ENCODE measurements around the gene CASZ1. TPM values are rescaled to one million over a fixed set of nuclear protein-coding genes. Genes with fewer than 3 reads are reported as not detected.

The CASZ1 gene
- polyA plus RNA-seq, 1 experiment: 0.64 TPM

DNA sequence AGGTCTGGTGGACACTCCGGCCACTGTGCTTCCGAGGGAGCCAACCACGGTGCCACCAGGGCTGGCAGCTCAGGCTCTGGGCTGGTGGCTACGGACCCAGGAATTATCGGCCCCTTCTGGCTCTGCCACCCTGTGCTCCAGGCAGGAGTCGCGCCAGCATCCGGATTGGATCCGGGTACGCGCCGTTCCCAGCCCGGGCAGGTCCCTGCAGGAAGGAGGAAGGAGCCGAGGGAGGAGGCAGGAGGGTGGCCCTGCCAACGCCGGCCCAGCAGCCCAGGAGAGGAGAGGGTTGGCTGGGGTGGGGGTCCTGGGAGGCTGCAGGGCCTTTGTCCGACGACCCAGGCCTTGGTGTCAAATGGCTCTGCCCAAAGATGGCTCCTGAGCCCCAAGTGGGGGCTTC is 160.5 kb downstream of the CASZ1 start:
- ChIA-PET POLR2A (no interaction called here), CTCF (no interaction called here)
- Histone ChIP-seq H3K4me3 (ENCODE audit: low read depth, low read length) (no peak overlapping the region), H3K36me3 (ENCODE audit: control insufficient read depth, insufficient read depth, low read length) (0 out of 2 replicates have a peak, but pooled peaks cover 2% of the 10 kb centered on the region), H3K27me3 (ENCODE audit: control insufficient read depth, insufficient read depth, low read length) (no peaks in the 10 kb centered on the region)
- TF ChIP-seq, protein P1, sequence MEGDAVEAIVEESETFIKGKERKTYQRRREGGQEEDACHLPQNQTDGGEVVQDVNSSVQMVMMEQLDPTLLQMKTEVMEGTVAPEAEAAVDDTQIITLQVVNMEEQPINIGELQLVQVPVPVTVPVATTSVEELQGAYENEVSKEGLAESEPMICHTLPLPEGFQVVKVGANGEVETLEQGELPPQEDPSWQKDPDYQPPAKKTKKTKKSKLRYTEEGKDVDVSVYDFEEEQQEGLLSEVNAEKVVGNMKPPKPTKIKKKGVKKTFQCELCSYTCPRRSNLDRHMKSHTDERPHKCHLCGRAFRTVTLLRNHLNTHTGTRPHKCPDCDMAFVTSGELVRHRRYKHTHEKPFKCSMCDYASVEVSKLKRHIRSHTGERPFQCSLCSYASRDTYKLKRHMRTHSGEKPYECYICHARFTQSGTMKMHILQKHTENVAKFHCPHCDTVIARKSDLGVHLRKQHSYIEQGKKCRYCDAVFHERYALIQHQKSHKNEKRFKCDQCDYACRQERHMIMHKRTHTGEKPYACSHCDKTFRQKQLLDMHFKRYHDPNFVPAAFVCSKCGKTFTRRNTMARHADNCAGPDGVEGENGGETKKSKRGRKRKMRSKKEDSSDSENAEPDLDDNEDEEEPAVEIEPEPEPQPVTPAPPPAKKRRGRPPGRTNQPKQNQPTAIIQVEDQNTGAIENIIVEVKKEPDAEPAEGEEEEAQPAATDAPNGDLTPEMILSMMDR (IDR thresholded peaks at IDR 0.05; ENCODE audit: insufficient read depth, low read depth, low read length): no peak
- no peak for DNase-seq (ENCODE audit: low read depth)

DNA sequence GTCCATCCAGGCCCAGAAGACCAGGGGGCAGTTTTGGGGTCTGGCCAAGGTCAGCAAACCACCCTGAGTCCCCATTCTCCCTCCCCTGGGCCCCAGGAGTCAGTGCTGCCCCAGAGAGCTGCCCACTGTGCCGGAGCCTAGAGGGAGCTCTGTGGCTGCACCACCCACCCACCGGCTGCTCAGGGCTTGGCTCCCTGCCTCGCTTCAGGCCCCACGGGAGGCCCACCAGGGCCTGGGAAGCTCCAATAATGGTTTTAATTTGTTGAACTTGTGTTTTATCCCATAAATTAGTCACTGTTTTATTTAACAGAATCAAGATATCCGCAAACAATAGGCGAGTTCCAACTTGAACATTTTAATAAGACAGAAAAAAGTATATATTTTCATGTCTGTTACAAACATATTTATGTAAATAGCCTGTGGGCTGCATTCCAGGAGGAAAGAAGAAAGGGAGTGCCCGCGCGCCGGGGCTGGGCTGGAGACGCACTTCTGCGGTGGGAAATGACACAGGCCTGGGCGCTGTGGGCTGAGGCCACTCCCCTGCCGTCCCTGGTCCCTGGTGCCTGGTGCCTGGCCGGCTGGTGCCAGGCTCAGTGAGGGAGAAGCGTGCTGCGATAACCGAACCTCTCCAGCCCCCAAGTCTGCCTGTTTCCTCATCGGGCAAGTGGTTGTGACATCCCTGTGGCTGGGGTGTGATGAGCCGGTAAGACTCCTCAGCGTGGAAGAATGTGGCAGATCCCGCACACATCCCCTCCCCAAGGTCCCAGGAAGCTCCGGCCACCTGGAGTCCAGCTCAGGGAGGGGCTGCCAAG is 161.2 kb downstream of the CASZ1 start:
- peaks cover 3% of the 10 kb centered on the region for H3K36me3 ChIP-seq (ENCODE audit: control insufficient read depth, insufficient read depth, low read length)
- POLR2A ChIA-PET: no interaction called here

DNA sequence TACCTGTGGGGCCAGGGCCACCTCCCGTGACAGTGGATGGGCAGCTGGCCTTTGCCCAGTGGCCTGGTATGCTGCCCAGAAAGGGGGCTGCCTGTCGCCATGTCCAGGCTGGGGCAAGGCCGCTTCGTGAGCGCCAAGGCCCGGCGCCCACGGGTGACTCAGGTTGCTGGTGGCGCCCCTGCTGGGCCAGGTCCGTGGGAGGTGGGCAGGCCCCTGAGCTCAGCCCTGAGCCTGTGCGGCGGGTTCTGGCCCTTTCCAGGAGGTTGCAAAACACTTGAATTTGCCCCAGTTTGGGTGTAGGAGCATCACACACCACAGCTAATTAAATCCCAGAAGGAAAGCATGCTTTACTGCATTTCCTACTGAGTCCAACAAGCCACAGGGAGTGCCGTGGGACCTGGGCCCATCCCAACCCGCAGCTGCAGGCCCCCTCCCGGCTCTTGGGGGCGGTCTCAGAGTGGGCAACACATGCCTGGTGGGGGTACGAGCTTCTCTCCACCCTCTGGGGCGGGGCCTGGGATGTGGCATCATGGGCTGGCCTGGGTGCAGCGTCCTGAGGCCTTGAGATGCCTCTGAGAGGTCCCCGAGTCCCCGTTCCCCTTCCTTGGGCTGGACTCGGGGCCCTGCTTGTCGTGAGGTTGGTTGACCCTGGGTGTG is 161.9 kb downstream of the CASZ1 start:
- H3K4me3 ChIP-seq (ENCODE audit: low read depth, low read length): no peak overlapping the region
- CTCF ChIA-PET: interaction anchor here (0.7 to 2.7 kb wide), 3 partner anchors 10 to 15 kb away, joined by 3 to 9 read pairs (median 4); no protein-coding TSS in a partner anchor
- no peak for DNase-seq (ENCODE audit: low read depth)
- no peaks in the 10 kb centered on the region for H3K27me3 ChIP-seq (ENCODE audit: control insufficient read depth, insufficient read depth, low read length)
- POLR2A ChIA-PET: no interaction called here
- TF ChIP-seq, protein P1 (IDR thresholded peaks at IDR 0.05; ENCODE audit: insufficient read depth, low read depth, low read length): no peak
- peaks cover 8% of the 10 kb centered on the region for H3K36me3 ChIP-seq (ENCODE audit: control insufficient read depth, insufficient read depth, low read length)

More for the DNA sequence above, 161.2 kb downstream of the CASZ1 start:
- CTCF ChIA-PET: interaction anchor here (0.7 to 1.7 kb wide), 2 partner anchors 11 kb away, joined by 3 to 4 read pairs; no protein-coding TSS in a partner anchor
- Histone ChIP-seq H3K4me3 (ENCODE audit: low read depth, low read length) (no peak overlapping the region), H3K27me3 (ENCODE audit: control insufficient read depth, insufficient read depth, low read length) (no peaks in the 10 kb centered on the region)
- TF ChIP-seq, protein P1 (IDR thresholded peaks at IDR 0.05; ENCODE audit: insufficient read depth, low read depth, low read length): no peak
- no peak for DNase-seq (ENCODE audit: low read depth)

DNA sequence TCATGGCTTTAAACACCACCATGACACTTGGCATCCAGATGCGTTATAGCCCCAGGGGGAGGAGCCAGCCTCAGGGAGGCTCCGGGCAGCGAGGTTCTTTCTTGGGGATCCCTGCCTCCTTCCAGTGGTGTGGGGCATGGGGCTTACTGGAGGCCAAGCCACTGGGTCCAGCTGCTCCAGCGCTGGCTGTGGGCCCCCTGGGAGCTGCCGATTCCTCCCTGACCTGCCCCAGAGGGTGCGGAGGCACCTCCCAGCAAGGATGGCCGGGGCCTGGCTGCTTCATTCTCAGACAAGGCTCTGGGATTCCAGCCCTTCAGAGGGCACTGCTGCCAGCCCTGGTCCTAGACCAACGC is 162.4 kb downstream of the CASZ1 start:
- Histone ChIP-seq H3K4me3 (ENCODE audit: low read depth, low read length) (no peak overlapping the region), H3K27me3 (ENCODE audit: control insufficient read depth, insufficient read depth, low read length) (no peaks in the 10 kb centered on the region), H3K36me3 (ENCODE audit: control insufficient read depth, insufficient read depth, low read length) (peaks cover 9% of the 10 kb centered on the region)
- ChIA-PET CTCF (interaction anchor here (1.7 to 2.7 kb wide), 2 partner anchors 10 to 15 kb away, joined by 3 to 9 read pairs; no protein-coding TSS in a partner anchor), POLR2A (no interaction called here)
- TF ChIP-seq, protein P1 (IDR thresholded peaks at IDR 0.05; ENCODE audit: insufficient read depth, low read depth, low read length): no peak
- DNase-seq (ENCODE audit: low read depth): no peak

DNA sequence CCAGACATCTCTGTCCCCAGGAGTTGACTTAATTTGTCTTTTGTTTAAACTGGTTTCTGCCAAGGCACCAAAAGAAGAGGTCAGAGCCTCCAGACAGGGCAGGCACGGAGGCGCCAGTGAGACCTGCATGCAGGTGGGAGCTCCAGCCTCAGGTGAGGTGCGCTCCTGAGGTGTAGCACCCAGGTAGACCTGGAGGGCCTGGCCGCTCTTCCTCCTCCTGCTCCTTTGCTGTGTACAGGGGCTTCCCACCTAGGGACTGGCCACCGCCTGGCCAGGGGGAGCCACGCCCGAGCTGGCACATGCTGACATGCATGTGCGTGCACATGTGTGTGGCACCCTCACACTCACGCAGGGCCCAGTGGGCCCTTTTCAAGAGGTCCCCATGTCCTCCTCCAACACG is 163.0 kb downstream of the CASZ1 start:
- ChIA-PET CTCF (interaction anchor here (1.3 to 2.7 kb wide), 2 partner anchors 14 to 24 kb away, joined by 4 to 9 read pairs; no protein-coding TSS in a partner anchor), POLR2A (no interaction called here)
- DNase-seq (ENCODE audit: low read depth): no peak
- Histone ChIP-seq H3K27me3 (ENCODE audit: control insufficient read depth, insufficient read depth, low read length) (no peaks in the 10 kb centered on the region), H3K36me3 (ENCODE audit: control insufficient read depth, insufficient read depth, low read length) (peaks cover 10% of the 10 kb centered on the region), H3K4me3 (ENCODE audit: low read depth, low read length) (no peak overlapping the region)
- TF ChIP-seq, protein P1 (IDR thresholded peaks at IDR 0.05; ENCODE audit: insufficient read depth, low read depth, low read length): no peak
